ENCODE results near the gene PRDM5. TPM values are rescaled to one million over a fixed set of nuclear protein-coding genes. Genes with fewer than 3 reads are reported as not detected.

PRDM5 gene
- total and polyA plus RNA-seq, 4 donors, result 4.4 to 26.0 (median 9.3) TPM

DNA sequence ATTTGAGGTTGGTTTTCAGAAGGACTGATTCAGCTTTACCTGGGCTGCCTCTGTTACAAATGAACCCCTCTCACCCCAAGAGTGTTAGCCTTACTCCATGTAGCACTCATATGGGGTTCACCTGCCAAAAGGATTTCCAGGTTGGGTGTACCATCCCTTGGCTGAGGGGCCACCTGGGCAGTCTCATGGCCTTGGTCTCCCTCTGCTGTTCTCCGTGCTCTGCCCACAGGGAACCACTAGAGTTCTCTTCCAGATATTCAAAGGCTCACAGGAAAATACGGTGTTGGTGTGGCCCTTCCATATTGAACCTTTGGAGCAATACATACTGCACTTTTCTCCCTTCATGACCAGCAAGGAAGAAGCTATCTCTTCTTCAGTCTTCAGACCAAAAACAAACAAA, 18.0 kb upstream of the PRDM5 start:
- WGBS, 2 donors, result 85 to 92% methylated on average over 2 of the region's 2 CpGs
- ATAC-seq (ENCODE audit: low FRiP score) (no peak), DNase-seq (no peak)
- Histone ChIP-seq H3K27ac (ENCODE audit: low read depth in 1 of 2, low read length in 2 of 2) (no peak overlapping the region), H3K27me3 (ENCODE audit: control insufficient read depth in 1 of 2, insufficient read depth in 2 of 2, low read length in 1 of 2) (no peaks in the 10 kb centered on the region), H3K36me3 (ENCODE audit: control insufficient read depth in 1 of 2, insufficient read depth in 2 of 2, low read length in 1 of 2) (no peaks in the 10 kb centered on the region), H3K4me3 (ENCODE audit: low read length in 2 of 2) (no peak overlapping the region), H3K9me3 (ENCODE audit: control insufficient read depth, low read length) (peaks cover 1% of the 10 kb centered on the region), H3K4me1 (ENCODE audit: control insufficient read depth in 1 of 2, insufficient read depth in 2 of 2, low read length in 2 of 2) (no peaks in the 10 kb centered on the region)
- intact Hi-C loops (cut with DNase I), result no loop called here

DNA sequence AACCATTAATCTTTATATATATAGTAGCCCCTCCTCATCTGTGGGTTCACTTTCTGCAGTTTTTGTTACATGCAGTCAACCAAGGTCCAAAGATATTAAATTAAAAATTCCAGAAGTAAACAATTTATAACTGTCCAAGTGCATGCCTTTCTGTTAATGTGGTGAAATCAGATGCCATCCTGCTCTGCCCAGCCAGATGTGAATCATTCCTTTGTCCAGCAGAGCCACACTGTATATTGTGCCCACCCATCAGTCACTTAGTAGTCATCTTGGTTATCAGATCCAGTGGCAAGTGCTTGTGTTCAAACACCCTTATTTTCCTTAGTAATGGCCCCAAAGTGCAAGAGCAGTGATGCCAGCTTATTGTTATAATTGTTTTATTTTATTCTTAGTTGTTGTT, 17.2 kb upstream of the PRDM5 start:
- H3K27me3 ChIP-seq (ENCODE audit: control insufficient read depth in 1 of 2, insufficient read depth in 2 of 2, low read length in 1 of 2), result no peaks in the 10 kb centered on the region
- intact Hi-C loops (cut with DNase I), result no loop called here
- H3K27ac ChIP-seq (ENCODE audit: low read depth in 1 of 2, low read length in 2 of 2), result no peak overlapping the region
- ATAC-seq (ENCODE audit: low FRiP score) (no peak), DNase-seq (no peak)
- no peaks in the 10 kb centered on the region for H3K36me3 ChIP-seq (ENCODE audit: control insufficient read depth in 1 of 2, insufficient read depth in 2 of 2, low read length in 1 of 2)
- no peak overlapping the region for H3K4me3 ChIP-seq (ENCODE audit: low read length in 2 of 2)
- no peaks in the 10 kb centered on the region for H3K4me1 ChIP-seq (ENCODE audit: control insufficient read depth in 1 of 2, insufficient read depth in 2 of 2, low read length in 2 of 2)
- peaks cover 1% of the 10 kb centered on the region for H3K9me3 ChIP-seq (ENCODE audit: control insufficient read depth, low read length)

- 11 to 21% methylated on average over 1 of the region's 1 CpG for WGBS, 2 donors
- intact Hi-C loops (cut with DNase I), result no loop called here
- no peak for ATAC-seq (ENCODE audit: low FRiP score)
- H3K27me3 ChIP-seq (ENCODE audit: control insufficient read depth in 1 of 2, insufficient read depth in 2 of 2, low read length in 1 of 2), result no peaks in the 10 kb centered on the region
- no peaks in the 10 kb centered on the region for H3K9me3 ChIP-seq (ENCODE audit: control insufficient read depth, low read length)
- no peak overlapping the region for H3K27ac ChIP-seq (ENCODE audit: low read depth in 1 of 2, low read length in 2 of 2)
- no peaks in the 10 kb centered on the region for H3K36me3 ChIP-seq (ENCODE audit: control insufficient read depth in 1 of 2, insufficient read depth in 2 of 2, low read length in 1 of 2)
- H3K4me3 ChIP-seq (ENCODE audit: low read length in 2 of 2), result no peak overlapping the region
- H3K4me1 ChIP-seq (ENCODE audit: control insufficient read depth in 1 of 2, insufficient read depth in 2 of 2, low read length in 2 of 2), result no peaks in the 10 kb centered on the region
- no peak for DNase-seq
Measured at GRCh38 chr4:120929847-120930246, 7.3 kb upstream of the PRDM5 start.

GRCh38 chr4:120927801-120928409, 5.4 kb upstream of the PRDM5 start:
- Histone ChIP-seq H3K27ac (ENCODE audit: low read depth in 1 of 2, low read length in 2 of 2) (no peak overlapping the region), H3K4me1 (ENCODE audit: control insufficient read depth in 1 of 2, insufficient read depth in 2 of 2, low read length in 2 of 2) (no peaks in the 10 kb centered on the region), H3K9me3 (ENCODE audit: control insufficient read depth, low read length) (no peaks in the 10 kb centered on the region), H3K27me3 (ENCODE audit: control insufficient read depth in 1 of 2, insufficient read depth in 2 of 2, low read length in 1 of 2) (no peaks in the 10 kb centered on the region), H3K36me3 (ENCODE audit: control insufficient read depth in 1 of 2, insufficient read depth in 2 of 2, low read length in 1 of 2) (no peaks in the 10 kb centered on the region), H3K4me3 (ENCODE audit: low read length in 2 of 2) (no peak overlapping the region)
- ATAC-seq (ENCODE audit: low FRiP score) (no peak), DNase-seq (no peak)
- intact Hi-C loops (cut with DNase I), result no loop called here

DNA sequence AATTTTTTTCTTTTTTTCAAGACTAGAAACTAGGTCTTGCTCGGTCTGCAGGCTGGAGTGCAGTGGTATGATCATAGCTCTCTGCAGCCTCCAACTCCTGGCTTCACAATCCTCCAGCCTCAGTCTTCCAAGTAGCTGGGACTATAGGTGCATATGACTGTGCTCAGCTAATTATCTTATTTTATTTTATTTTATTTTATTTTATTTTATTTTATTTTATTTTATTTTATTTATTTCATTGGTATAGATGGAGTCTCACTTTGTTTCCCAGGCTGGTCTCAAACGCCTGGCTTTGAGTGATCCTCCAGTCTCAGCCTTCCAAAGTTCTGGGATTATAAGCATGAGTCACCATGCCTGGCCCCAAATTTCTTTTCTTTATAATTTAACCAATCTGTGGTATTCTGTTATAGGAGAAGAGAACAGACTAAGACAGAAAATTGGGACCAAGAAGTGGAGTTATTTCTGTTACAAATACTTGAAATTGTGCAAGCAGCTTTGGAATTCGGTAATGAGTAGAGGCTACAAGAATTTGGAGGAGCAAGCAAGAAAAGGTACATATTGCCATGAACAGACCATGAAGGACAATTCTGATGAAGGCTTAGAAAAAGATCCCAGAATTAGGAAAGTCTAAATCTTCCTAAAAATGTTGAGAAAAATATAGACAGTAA, 4.0 kb upstream of the PRDM5 start:
- intact Hi-C loops (cut with DNase I), result no loop called here
- Histone ChIP-seq H3K27ac (ENCODE audit: low read depth in 1 of 2, low read length in 2 of 2) (no peak overlapping the region), H3K4me3 (ENCODE audit: low read length in 2 of 2) (no peak overlapping the region), H3K9me3 (ENCODE audit: control insufficient read depth, low read length) (no peaks in the 10 kb centered on the region), H3K4me1 (ENCODE audit: control insufficient read depth in 1 of 2, insufficient read depth in 2 of 2, low read length in 2 of 2) (no peaks in the 10 kb centered on the region), H3K27me3 (ENCODE audit: control insufficient read depth in 1 of 2, insufficient read depth in 2 of 2, low read length in 1 of 2) (no peaks in the 10 kb centered on the region), H3K36me3 (ENCODE audit: control insufficient read depth in 1 of 2, insufficient read depth in 2 of 2, low read length in 1 of 2) (no peaks in the 10 kb centered on the region)
- WGBS, 2 donors, result 86 to 89% methylated on average over 3 of the region's 3 CpGs
- DNase-seq, result no peak
- no peak for ATAC-seq (ENCODE audit: low FRiP score)

DNA sequence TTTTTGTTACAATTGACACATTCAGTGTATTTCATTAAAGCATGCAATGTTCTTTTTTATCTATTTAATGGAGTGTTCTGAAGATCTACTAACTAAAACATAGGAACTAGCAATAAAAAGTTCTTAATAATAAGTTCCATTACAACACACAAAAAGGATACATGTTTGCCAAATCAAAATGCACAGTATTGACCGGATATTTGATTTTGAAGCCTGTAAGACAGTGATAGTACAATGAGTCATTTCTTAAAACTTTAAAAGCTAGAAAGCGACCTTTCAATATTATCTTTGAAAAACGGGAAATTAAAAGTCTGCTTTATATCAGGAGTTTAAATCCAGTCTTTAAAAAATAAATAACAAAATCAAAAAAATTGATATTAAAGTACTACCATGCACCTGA, 2.4 kb upstream of the PRDM5 start:
- DNase-seq, result no peak
- Histone ChIP-seq H3K9me3 (ENCODE audit: control insufficient read depth, low read length) (no peaks in the 10 kb centered on the region), H3K4me1 (ENCODE audit: control insufficient read depth in 1 of 2, insufficient read depth in 2 of 2, low read length in 2 of 2) (peaks cover 0 to 2% of the 10 kb centered on the region in 2 donors), H3K27me3 (ENCODE audit: control insufficient read depth in 1 of 2, insufficient read depth in 2 of 2, low read length in 1 of 2) (no peaks in the 10 kb centered on the region), H3K4me3 (ENCODE audit: low read length in 2 of 2) (no peak overlapping the region), H3K27ac (ENCODE audit: low read depth in 1 of 2, low read length in 2 of 2) (no peak overlapping the region), H3K36me3 (ENCODE audit: control insufficient read depth in 1 of 2, insufficient read depth in 2 of 2, low read length in 1 of 2) (no peaks in the 10 kb centered on the region)
- ATAC-seq (ENCODE audit: low FRiP score), result no peak
- 95 to 96% methylated on average over 3 of the region's 3 CpGs for WGBS, 2 donors
- intact Hi-C loops (cut with DNase I), result loop anchor here in 1 of 2 donors (5.0 kb wide), 1 partner anchor 853 kb away; no protein-coding TSS in a partner anchor

DNA sequence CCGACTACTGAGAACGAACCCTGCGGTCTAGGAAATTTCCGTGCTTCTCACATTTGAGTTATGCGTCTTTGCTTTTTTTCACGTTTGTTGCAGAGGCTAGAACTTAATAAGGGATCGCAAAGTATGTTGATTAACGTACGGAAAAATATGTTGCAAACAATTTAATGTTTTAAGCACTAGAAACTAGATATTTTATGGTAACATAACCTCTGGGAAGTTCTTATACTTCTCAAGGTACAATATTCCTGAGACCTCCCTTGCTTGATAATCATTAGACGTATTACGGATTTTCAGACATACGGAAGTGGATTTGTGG, 639 bp upstream of the PRDM5 start:
- WGBS, 2 donors, result 16 to 20% methylated on average over 12 of the region's 12 CpGs
- DNase-seq (no peak), ATAC-seq (ENCODE audit: low FRiP score) (no peak)
- Histone ChIP-seq H3K4me1 (ENCODE audit: control insufficient read depth in 1 of 2, insufficient read depth in 2 of 2, low read length in 2 of 2) (peaks cover 0 to 2% of the 10 kb centered on the region in 2 donors), H3K27me3 (ENCODE audit: control insufficient read depth in 1 of 2, insufficient read depth in 2 of 2, low read length in 1 of 2) (no peaks in the 10 kb centered on the region), H3K36me3 (ENCODE audit: control insufficient read depth in 1 of 2, insufficient read depth in 2 of 2, low read length in 1 of 2) (no peaks in the 10 kb centered on the region), H3K4me3 (ENCODE audit: low read length in 2 of 2) (peak overlapping the region; percentile 61 to 95), H3K27ac (ENCODE audit: low read depth in 1 of 2, low read length in 2 of 2) (peak overlapping the region; percentile 72 to 85), H3K9me3 (ENCODE audit: control insufficient read depth, low read length) (no peaks in the 10 kb centered on the region)
- intact Hi-C loops (cut with DNase I), result loop anchor here in 1 of 2 donors (5.0 kb wide), 1 partner anchor 851 kb away; no protein-coding TSS in a partner anchor

DNA sequence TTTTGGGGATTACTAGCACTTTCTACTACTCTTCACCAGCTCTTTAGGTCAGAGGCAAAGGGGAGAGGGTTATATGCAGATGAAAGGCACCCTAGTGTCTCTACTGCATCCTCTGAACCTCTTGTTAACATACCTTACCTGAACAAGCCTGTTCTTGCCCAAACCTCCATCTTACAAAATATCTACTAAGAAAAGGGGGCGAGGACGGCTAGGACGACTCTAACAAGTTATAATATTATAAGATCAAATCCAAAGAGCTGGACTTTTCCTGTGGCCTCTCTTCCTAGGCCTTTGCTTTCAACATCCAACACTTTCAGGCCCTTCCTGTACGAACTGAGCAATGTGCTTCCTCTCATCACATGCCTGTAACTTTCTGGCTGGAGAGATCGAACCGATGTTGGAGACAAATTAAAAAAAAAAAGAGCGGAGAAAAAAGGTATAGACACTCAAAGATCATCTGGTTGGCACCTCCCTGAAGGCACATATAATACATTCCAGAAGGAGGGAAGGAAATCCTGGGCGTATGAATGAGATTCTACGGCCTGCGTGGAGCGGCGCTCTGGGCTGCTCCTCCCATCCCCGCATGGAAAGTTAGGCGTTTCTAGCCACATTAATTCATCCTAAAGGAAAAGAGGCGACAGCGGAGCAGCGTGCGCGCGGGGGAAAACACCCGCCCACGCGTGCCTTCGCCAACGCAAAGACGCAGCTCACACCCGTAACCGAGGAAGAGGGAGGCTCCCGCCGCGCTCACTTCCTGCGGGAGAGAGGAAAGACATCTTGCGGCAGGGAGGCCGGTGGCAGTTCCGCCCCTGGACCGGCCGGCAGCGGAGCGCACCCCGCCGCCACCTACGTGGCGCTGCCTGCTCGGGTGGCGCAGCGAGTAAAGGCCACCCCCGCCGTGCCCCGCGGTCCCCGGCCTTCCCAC, 808 bp downstream of the PRDM5 start:
- H3K27me3 ChIP-seq (ENCODE audit: control insufficient read depth in 1 of 2, insufficient read depth in 2 of 2, low read length in 1 of 2), result no peaks in the 10 kb centered on the region
- no peaks in the 10 kb centered on the region for H3K9me3 ChIP-seq (ENCODE audit: control insufficient read depth, low read length)
- H3K36me3 ChIP-seq (ENCODE audit: control insufficient read depth in 1 of 2, insufficient read depth in 2 of 2, low read length in 1 of 2), result no peaks in the 10 kb centered on the region
- intact Hi-C loops (cut with DNase I), result loop anchor here in 1 of 2 donors (5.0 kb wide), 1 partner anchor 849 kb away; no protein-coding TSS in a partner anchor
- H3K4me3 ChIP-seq (ENCODE audit: low read length in 2 of 2), result peak overlapping the region; percentile 61 to 95
- ATAC-seq (ENCODE audit: low FRiP score) (peak; percentile 85), DNase-seq (peak; percentile 78 to 93)
- WGBS, 2 donors, result 2% methylated on average over 40 to 51 of the region's 51 CpGs
- peak overlapping the region; percentile 72 to 85 for H3K27ac ChIP-seq (ENCODE audit: low read depth in 1 of 2, low read length in 2 of 2)
- peaks cover 0 to 2% of the 10 kb centered on the region in 2 donors for H3K4me1 ChIP-seq (ENCODE audit: control insufficient read depth in 1 of 2, insufficient read depth in 2 of 2, low read length in 2 of 2)
